H1 (cell line): ENCODE results near the gene BASP1.

Experiments
- CTBP2 ChIP-seq: IDR thresholded peaks from 2 replicates; pipeline ENCODE4 v1.7.0; 2011; ENCODE audit warnings: borderline replicate concordance, mild to moderate bottlenecking, moderate library complexity, mixed read lengths, low read length; ENCODE audit not compliant: insufficient read depth, insufficient read length
- CTCF ChIP-seq, 3 experiments: IDR thresholded peaks; 1 replicate in 2 of 3; 2 replicates in 1 of 3; pipeline versions ENCODE4 v1.5.1 to v1.6.1; 2011; ENCODE audit warnings: low read length in 3 of 3, mild to moderate bottlenecking in 3 of 3, inconsistent platforms in 2 of 3, low read depth in 1 of 3, moderate library complexity in 1 of 3; ENCODE audit not compliant: insufficient read depth in 1 of 3; ENCODE audit errors: control extremely low read depth in 1 of 3
- EGR1 ChIP-seq: IDR thresholded peaks from 2 replicates; pipeline ENCODE4 v1.6.1; 2011; ENCODE audit warnings: low read depth, low read length, borderline replicate concordance
- FOSL1 ChIP-seq: IDR thresholded peaks from 2 replicates; pipeline ENCODE4 v1.6.1; 2011; ENCODE audit warnings: mild to moderate bottlenecking, low read depth, low read length, moderate library complexity; ENCODE audit not compliant: insufficient read depth
- MAFK ChIP-seq: IDR thresholded peaks from 2 replicates; pipeline ENCODE4 v1.6.1; 2012; ENCODE audit warnings: low read depth, mild to moderate bottlenecking, improper control_type of control experiment, low read length
- MAX ChIP-seq: IDR thresholded peaks from 2 replicates; pipeline ENCODE4 v1.6.1; 2012; ENCODE audit warnings: inconsistent platforms
- POLR2A ChIP-seq, 2 experiments: IDR thresholded peaks; 1 replicate in 1 of 2; 2 replicates in 1 of 2; pipeline ENCODE4 v1.6.1; 2011; ENCODE audit warnings: low read depth in 2 of 2, low read length in 2 of 2, mild to moderate bottlenecking in 2 of 2; ENCODE audit errors: control extremely low read depth in 1 of 2
- POLR2AphosphoS5 ChIP-seq: IDR thresholded peaks from 2 replicates; pipeline ENCODE4 v1.6.1; 2011; ENCODE audit warnings: low read depth, low read length
- SP4 ChIP-seq: IDR thresholded peaks from 2 replicates; pipeline ENCODE4 v1.6.1; 2012; ENCODE audit warnings: low read length, inconsistent platforms
- YY1 ChIP-seq: IDR thresholded peaks from 2 replicates; pipeline ENCODE4 v1.6.1; 2011; ENCODE audit warnings: low read depth, mild to moderate bottlenecking, low read length
- ZNF274 ChIP-seq: IDR thresholded peaks from 2 replicates; pipeline ENCODE4 v1.7.0; 2012; ENCODE audit warnings: low read length, borderline replicate concordance; ENCODE audit errors: extremely low read depth
- TF ChIP-seq, protein P1 (sequence below): IDR thresholded peaks from 2 replicates; pipeline ENCODE4 v1.6.1; 2012; ENCODE audit warnings: low read length, inconsistent platforms

DNA sequence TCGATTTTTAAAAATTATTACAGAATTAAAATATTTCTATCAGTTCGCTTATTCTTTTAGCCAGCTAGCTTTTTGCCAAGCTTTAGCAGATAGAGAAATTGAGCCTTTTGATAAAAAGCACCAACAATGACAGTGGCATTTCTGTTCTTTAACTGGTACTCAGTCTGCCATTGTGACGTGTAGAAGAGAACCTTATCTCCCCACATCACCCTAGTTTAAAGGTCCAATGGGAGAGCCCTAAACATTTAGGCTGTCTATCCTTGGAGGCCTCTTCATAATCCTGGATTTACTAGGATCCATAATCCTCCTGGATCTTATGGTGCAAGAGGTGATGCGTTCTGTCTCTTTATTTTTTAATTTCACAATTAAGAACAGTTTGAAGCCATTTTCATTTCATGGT, 3.0 kb downstream of the BASP1 start:
- no peak for TF ChIP-seq POLR2AphosphoS5
- TF ChIP-seq CTCF (IDR thresholded peaks at IDR 0.05; ENCODE audit: control extremely low read depth in 1 of 3, insufficient read depth in 1 of 3, low read depth in 1 of 3, low read length in 3 of 3), result no peak
- no peak for TF ChIP-seq POLR2A (IDR thresholded peaks at IDR 0.05; ENCODE audit: control extremely low read depth in 1 of 2, low read depth in 2 of 2, low read length in 2 of 2)
- no peak for TF ChIP-seq YY1
- TF ChIP-seq EGR1, result no peak
- TF ChIP-seq, protein P1, sequence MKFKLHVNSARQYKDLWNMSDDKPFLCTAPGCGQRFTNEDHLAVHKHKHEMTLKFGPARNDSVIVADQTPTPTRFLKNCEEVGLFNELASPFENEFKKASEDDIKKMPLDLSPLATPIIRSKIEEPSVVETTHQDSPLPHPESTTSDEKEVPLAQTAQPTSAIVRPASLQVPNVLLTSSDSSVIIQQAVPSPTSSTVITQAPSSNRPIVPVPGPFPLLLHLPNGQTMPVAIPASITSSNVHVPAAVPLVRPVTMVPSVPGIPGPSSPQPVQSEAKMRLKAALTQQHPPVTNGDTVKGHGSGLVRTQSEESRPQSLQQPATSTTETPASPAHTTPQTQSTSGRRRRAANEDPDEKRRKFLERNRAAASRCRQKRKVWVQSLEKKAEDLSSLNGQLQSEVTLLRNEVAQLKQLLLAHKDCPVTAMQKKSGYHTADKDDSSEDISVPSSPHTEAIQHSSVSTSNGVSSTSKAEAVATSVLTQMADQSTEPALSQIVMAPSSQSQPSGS, result no peak
- TF ChIP-seq SP4, result no peak
- TF ChIP-seq FOSL1, result no peak
- no peak for TF ChIP-seq MAX
- TF ChIP-seq ZNF274, result no peak
- no peak for TF ChIP-seq MAFK
- no peak for TF ChIP-seq CTBP2
